Right cardiac atrium (tissue), 5 donors: Measurements from ENCODE around the gene TBC1D22A. TPM values are rescaled to one million over a fixed set of nuclear protein-coding genes. Genes with fewer than 3 reads are reported as not detected.
"Not testable (repeated sequence)": the region's sequence is repeated elsewhere in the genome, so short reads cannot be mapped to it uniquely, and the experiment has no call there.

Experiments used
- ATAC-seq, 2 donors: fragments of 200-7000 bp; cut with Tn5 transposase; one replicate each; pipeline versions ENCODE4 v1.8.0 to v1.9.1; 2020; ENCODE audit warnings: moderate library complexity in 2 of 2, mild to moderate bottlenecking in 1 of 2
- DNase-seq, 3 donors: peaks; one replicate each; pipeline ENCODE4 v3.0.0-alpha.2; 2020
- H3K27ac ChIP-seq: one replicate; pipeline ENCODE4 v1.5.1; 2013; ENCODE audit warnings: mild to moderate bottlenecking, low read length, control low read depth, moderate library complexity
- H3K27me3 ChIP-seq: one replicate; pipeline ENCODE4 v1.6.1; 2013; ENCODE audit not compliant: control insufficient read depth, insufficient read depth
- H3K4me1 ChIP-seq: one replicate; pipeline ENCODE4 v1.6.1; 2013; ENCODE audit warnings: low read length; ENCODE audit not compliant: control insufficient read depth, insufficient read depth
- H3K4me3 ChIP-seq: one replicate; pipeline ENCODE4 v1.5.1; 2013; ENCODE audit warnings: low read length, control low read depth
- H3K9me3 ChIP-seq: one replicate; pipeline ENCODE4 v1.6.1; 2013; ENCODE audit warnings: low read length; ENCODE audit not compliant: control insufficient read depth
- WGBS: extraction: QIAGEN DNeasy Blood & Tissue Kit; methylation state at CpG from one replicate; pipeline ENCODE4 v1.1.7; 2013; 5-methylcytosine and 5-hydroxymethylcytosine counted together
- intact Hi-C, 4 donors: fragments of 100-400 bp; cut with DNase I; formaldehyde crosslinking; loops; one replicate each; pipeline versions ENCODE4 v1.11.0 to v1.14.0; 2022 to 2023
- polyA plus RNA-seq: library from polyadenylated mRNA; stranded (reverse); fragments of 200-250 nt; gene quantifications from one replicate; pipeline ENCODE4 v1.2.3, GENCODE V29; 2013
- total RNA-seq, 4 donors: library from RNA; stranded (reverse); fragmentation: NEBNext Ultra II Directional; extraction: Animal tissue kit (Norgen Biotek cat#: 25700); gene quantifications; one replicate each; pipeline ENCODE4 v1.2.1, GENCODE V29; 2021
- donor health status: healthy with polysubstance abuse.
- donor health status: DM: no; HTN: yes; CAD: no.
- donor health status: DM: no; HTN: no; CAD: no.
- donor health status: DM: no; HTN: yes; CAD: no; lungs with severe emphysema.
- donor health status: DM: yes; HTN: yes; CAD: no.

The TBC1D22A gene
- total and polyA plus RNA-seq, 5 donors = 12.0 to 17.3 (median 15.7) TPM

DNA sequence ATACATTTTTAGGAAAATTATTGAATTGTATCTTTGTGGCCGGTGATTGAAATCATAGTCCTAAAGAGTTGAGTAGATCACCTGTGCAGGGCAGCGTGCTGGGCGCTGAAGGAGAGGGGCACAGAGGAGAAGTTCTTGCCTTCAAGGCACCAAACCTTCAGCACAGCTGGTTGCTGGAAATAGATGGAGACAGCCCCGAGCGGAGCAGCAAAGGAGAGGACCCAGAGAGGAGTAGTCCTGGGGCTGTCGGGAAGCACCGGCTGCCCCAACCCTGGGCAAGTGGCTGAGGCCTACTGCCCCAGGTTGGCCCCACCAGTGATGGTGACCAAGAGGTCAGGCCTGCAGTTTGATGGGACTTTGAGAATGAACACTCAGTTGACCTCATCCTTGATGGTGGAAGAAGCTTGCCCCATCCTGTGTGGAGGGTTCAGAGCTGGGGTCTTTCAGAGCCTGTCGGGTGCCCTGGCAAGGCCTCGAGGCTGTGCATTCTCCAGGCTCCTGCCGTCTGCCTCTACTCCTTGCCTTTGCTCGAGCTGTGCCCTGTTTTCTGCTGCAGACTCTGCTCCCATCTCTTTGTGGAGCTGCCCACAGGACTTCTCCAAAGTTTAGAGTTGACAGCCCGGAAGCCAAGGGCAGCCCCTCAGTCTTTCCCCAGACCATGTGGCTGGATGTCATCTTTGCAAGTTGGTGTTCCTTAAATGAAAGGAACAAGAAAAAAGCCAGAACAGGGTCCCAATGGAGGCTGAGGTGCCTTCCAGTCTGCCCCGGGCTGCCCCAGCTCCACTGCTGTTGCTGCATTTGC lies 285.1 kb downstream of the TBC1D22A start:
- Histone ChIP-seq H3K27ac (no peak overlapping the region), H3K27me3 (no peaks in the 10 kb centered on the region), H3K4me3 (no peak overlapping the region), H3K9me3 (no peaks in the 10 kb centered on the region), H3K4me1 (no peaks in the 10 kb centered on the region)
- 95% methylated on average over 13 of the region's 13 CpGs for WGBS
- DNase-seq (peak in 2 of 3 donors; percentile 17 to 24), ATAC-seq (no peak)
- intact Hi-C loops = no loop called here

DNA sequence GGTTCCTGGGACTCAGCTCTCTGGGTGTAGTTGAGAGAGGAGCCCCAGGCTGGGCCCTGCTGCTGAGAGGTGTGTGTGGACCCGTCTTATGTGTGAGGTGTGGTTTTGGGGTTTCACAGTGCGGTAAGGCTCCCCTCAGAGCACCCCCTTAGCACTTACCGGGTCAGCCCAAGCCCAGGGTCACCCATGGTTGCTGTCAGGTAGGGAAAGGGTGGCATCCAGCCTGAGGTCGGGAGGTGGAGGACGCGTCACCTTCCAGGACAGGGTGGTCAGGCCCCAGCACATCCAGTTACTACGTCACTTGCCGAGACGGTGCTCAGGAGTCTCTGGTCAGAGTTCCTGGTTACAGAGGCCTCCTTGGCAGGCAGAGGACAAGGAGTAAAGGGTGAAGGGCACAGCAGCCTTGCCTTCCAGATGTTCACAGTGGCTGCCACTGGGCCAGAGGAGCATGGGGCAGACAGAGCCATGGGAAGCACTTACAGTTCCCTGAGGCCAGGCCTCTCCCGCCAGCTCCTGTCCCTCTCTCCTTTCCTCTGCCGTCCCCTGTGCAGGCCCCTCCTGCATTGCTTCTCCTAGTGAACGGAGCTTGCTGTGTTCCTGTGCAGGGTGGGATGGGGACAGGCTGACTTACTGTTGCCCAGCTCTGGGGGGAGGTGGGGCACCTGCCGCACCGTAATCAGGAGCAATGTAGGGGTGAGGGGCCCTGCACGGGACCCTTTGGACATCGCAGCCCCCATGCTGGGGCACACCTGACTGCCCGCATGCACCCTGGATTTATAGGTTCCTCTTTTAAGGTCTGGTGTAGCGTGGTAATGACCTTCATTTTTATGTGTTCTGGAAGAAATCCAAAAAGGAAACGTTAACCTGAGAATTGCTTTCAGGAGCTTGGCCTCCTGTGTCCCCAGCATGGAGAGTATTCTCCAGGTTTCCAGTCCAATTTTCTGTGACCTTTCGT lies 285.9 kb downstream of the TBC1D22A start:
- Histone ChIP-seq H3K9me3 (no peaks in the 10 kb centered on the region), H3K27ac (no peak overlapping the region), H3K4me1 (no peaks in the 10 kb centered on the region), H3K4me3 (no peak overlapping the region), H3K27me3 (no peaks in the 10 kb centered on the region)
- ATAC-seq (no peak), DNase-seq (peak in 1 of 3 donors; percentile 37)
- intact Hi-C loops = no loop called here
- WGBS = 85% methylated on average over 20 of the region's 20 CpGs

DNA sequence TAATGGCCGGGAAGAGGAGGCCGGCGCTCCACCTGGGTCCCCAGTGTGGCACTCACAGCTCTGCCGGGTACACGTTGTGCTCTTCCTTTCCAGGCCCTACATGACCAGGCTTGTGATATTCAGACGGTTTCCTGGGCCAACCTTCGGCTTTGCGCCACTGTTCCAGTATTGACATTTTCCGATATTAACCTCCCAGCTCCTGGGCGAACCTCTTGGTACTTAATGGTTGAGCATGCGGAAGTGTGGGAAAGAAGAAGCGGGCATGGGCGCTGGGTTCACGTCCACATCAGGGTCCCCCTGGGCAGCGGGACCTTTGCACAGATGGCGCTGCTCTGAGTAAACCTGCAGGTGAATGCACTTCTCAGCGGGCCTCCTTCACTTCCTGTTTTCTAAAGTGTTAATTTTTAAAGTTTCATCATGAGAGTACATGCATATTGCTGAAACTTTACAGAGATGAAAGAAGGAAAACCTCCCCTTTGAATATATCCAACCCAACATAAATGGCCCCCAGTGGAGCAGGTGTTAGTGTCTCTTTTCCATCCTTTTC lies 286.7 kb downstream of the TBC1D22A start:
- no peak overlapping the region for H3K4me3 ChIP-seq
- 95% methylated on average over 17 of the region's 17 CpGs for WGBS
- intact Hi-C loops = no loop called here
- H3K27ac ChIP-seq = no peak overlapping the region
- no peaks in the 10 kb centered on the region for H3K9me3 ChIP-seq
- H3K27me3 ChIP-seq = no peaks in the 10 kb centered on the region
- no peak for ATAC-seq
- no peaks in the 10 kb centered on the region for H3K4me1 ChIP-seq
- DNase-seq = peak in 1 of 3 donors; percentile 24

DNA sequence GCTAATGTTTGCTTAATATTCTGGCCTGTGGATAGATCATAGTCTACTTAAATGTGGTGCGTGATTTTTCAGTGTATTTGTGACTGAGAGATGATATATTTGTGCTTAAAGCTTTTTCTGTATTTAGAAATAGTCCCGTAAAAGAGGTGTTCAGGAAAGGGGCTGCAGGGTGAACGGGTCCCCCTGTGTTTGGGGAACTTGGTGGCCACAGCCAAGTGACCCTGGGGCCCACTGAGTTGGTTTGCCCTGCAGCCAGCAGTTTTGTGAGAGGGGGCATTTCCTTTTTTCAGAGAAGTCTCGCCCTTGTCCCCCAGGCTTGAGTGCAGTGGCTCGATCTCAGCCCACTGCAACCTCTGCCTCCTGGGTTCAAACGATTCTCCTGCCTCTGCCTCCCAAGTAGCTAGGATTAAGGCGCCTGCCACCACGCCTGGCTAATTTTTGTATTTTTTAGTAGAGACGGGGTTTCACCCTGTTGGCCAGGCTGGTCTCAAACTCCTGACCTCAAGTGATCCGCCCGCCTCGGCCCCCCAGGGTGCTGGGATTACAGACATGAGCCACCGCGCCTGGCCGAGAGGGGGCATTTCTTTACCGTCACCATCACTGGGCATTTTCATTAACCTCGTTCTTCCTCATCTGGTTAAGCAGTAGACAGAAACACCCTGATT lies 287.4 kb downstream of the TBC1D22A start:
- intact Hi-C loops, H3K9me3 ChIP-seq, ATAC-seq, H3K4me3 ChIP-seq, H3K27ac ChIP-seq, H3K27me3 ChIP-seq, H3K4me1 ChIP-seq: not testable (repeated sequence)
- WGBS = 94% methylated on average over 17 of the region's 17 CpGs
- peak in 1 of 3 donors; percentile 20 for DNase-seq

DNA sequence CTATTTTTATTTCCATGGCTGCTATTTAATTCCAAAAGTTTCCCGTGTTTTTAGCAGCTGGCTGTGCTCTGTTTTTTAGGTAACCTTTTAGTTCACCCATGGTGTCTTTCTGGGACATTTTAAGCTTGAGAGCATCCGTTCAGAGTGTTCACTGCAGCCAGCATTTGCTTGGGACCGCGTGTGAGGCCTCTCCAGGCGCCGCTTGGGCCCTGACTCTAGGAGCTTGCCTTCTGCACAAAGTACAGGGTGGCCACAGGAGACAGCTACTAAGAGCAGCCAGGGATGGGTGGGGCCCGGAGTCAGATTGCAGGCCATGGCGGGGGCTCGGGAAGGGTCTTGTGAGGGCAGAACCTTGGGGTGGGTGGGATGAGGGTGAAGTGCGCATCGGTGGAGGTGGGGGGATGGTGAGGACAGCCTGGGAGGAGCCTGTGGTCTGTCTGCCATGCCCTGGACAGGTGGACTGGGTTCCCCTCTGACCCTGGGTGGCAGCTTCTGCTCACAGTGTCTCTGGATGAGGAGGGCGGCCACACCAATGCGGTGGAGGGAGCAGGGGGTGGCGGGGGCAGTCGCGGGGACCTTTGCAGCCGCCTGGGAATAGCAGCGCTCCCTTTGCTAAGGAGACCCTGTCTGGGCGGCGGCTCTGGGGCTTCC lies 288.1 kb downstream of the TBC1D22A start:
- H3K27me3 ChIP-seq = no peaks in the 10 kb centered on the region
- peak in 1 of 3 donors; percentile 35 for DNase-seq
- no peak overlapping the region for H3K4me3 ChIP-seq
- no peak for ATAC-seq
- no peaks in the 10 kb centered on the region for H3K9me3 ChIP-seq
- 86% methylated on average over 20 of the region's 20 CpGs for WGBS
- no peak overlapping the region for H3K27ac ChIP-seq
- no peaks in the 10 kb centered on the region for H3K4me1 ChIP-seq
- intact Hi-C loops = no loop called here

DNA sequence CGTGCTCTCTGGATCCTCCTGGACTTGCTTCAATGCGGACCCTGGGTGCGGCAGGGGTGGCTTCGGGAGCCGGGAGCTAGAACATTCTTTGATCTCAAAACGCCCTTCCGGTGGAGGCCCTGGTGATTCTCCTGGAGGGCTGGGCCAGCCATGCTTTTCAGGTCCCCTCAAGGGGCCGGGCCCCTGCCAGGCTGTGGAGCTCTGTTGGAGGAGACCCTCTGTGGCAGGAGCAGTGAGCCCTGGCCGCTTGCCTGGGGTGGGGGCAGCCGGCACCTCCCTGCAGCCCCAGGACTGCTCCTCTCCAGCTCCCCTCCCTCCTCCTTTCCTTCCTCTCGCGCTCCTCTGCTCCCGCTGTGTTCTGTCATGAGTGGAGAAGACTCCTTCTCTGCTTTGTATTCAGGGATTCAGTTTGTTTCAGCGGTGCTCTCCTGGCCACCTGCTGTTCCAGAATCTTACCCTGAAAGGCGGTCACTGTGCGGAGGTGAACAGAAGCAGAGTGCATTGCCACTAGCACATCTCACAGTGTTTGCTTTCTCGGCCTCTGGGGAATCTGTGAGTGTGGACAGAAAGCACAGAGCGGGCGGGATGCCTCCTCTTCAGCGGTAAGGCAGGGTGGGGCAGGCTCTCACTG lies 289.1 kb downstream of the TBC1D22A start:
- no peaks in the 10 kb centered on the region for H3K27me3 ChIP-seq
- H3K4me1 ChIP-seq = no peaks in the 10 kb centered on the region
- H3K4me3 ChIP-seq = no peak overlapping the region
- H3K9me3 ChIP-seq = no peaks in the 10 kb centered on the region
- peak in 1 of 3 donors; percentile 38 for DNase-seq
- H3K27ac ChIP-seq = no peak overlapping the region
- ATAC-seq = no peak
- WGBS = 86% methylated on average over 20 of the region's 20 CpGs
- intact Hi-C loops = no loop called here

DNA sequence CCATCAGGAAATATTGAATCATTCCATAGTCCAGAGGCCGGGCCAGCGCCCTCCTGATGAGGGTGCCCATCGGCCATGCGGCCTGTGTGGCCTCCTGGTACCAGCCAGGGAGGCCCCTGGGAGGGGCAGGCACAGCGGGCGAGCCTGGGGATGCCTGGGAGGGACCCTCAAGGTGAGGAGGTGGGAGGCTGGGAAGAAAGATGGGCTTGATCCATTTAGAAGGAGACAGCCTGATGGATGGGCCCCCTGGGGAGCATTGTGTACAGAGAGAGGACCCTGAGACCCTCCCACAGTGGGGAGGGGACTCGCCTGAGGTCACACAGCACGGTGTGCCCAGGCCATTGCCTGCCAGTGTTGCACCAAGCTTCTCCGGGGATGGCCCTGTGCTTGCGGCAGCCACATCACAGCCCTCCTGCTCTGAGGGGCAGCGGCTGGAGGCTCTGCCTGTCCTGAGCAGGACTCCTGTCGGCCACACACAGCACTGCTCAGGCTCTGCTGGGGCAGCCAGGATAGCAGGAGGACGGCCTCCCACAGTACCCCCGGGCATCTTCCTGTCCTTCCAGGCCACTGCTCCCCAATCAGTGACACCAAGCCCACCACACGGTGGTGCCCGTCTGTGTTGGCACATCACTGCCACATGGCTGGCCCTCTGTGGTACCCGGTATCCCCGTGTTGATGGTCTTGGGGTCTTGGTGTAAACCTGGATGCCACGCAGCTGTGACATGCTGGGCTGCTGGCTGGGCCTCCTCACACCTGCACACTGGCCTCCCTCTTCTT lies 290.0 kb downstream of the TBC1D22A start:
- Histone ChIP-seq H3K9me3 (no peaks in the 10 kb centered on the region), H3K4me3 (no peak overlapping the region), H3K4me1 (no peaks in the 10 kb centered on the region), H3K27ac (no peak overlapping the region), H3K27me3 (no peaks in the 10 kb centered on the region)
- 94% methylated on average over 19 of the region's 19 CpGs for WGBS
- DNase-seq (peak in 1 of 3 donors; percentile 53), ATAC-seq (no peak)
- intact Hi-C loops = no loop called here

DNA sequence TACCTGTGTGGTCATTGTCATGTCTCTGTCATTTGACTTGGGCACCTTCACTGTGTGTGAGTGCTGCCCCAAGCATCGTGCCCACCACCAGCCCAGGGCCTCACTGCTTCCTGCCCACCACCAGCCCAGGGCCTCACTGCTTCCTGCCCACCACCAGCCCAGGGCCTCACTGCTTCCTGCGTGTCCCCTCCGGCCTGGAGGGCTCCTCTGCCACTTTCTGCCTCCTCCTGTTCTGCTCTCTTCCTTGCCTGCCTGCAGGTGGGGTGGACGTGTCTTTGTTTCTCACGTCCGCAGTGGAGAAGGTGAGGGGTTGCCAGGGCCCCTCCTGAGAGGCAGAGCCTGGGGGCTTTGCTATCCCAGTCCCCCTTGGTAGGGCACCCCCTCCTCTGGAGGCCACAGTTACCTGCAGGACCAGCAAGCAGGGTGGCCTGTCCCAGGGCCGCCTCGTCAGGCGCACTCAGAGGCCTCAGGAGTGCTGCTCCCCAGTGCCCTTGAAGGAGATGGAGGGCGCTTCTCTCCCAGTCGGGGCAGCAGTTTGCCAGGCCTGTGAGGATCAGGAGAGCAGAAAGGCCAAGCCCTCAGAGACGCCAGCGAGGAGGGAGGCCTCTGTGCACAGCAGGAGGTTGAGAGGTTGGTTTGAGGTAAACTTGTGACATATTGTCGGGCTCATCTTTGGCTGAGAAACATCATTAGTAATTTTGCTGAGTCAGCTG lies 290.7 kb downstream of the TBC1D22A start:
- ATAC-seq = no peak
- Histone ChIP-seq H3K9me3 (no peaks in the 10 kb centered on the region), H3K4me3 (no peak overlapping the region), H3K4me1 (no peaks in the 10 kb centered on the region), H3K27me3 (no peaks in the 10 kb centered on the region), H3K27ac (no peak overlapping the region)
- intact Hi-C loops = no loop called here
- peak in 1 of 3 donors; percentile 33 for DNase-seq
- WGBS = 88% methylated on average over 14 of the region's 14 CpGs

DNA sequence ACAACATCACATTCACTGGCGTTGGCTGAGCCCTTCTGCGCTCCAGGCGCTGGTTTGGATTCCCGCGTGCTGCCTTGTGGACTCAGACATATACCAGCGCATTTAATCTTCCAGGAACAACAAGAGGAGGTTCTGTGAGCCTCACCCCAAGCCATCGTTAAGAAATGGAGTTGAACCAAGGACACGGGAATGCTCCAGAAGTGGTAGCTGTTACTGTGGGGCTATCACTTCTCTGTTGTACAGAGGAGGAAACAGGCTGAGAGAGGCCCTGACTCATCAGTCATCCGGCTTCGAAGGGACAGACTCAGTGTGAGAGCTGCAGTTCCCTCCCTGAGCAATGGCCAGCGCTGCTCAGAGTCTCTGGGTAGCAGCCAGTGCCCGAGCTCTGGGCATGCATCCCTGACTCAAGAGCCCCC lies 291.3 kb downstream of the TBC1D22A start:
- Histone ChIP-seq H3K27ac (no peak overlapping the region), H3K4me3 (no peak overlapping the region), H3K27me3 (no peaks in the 10 kb centered on the region), H3K4me1 (no peaks in the 10 kb centered on the region), H3K9me3 (no peaks in the 10 kb centered on the region)
- intact Hi-C loops = no loop called here
- WGBS = 84% methylated on average over 12 of the region's 12 CpGs
- peak in 1 of 3 donors; percentile 22 for DNase-seq
- ATAC-seq = no peak
